ENCODE measurements around the gene AFM.

The AFM gene

GRCh38 chr4:73439991-73440390, 41.6 kb upstream of the AFM start:
- H3K4me3 ChIP-seq (ENCODE audit: low read length), result no peak overlapping the region
- H3K27ac ChIP-seq (ENCODE audit: low read length), result no peak overlapping the region

GRCh38 chr4:73440653-73441052, 40.9 kb upstream of the AFM start:
- Histone ChIP-seq H3K9ac (ENCODE audit: low read length) (no peak overlapping the region), H3K27ac (ENCODE audit: low read length) (no peak overlapping the region), H3K27me3 (ENCODE audit: control insufficient read depth, insufficient read depth, low read length) (no peaks in the 10 kb centered on the region), H3K4me3 (ENCODE audit: low read length) (no peak overlapping the region), H3K9me3 (ENCODE audit: control insufficient read depth, low read depth, low read length) (no peaks in the 10 kb centered on the region), H3K36me3 (ENCODE audit: control insufficient read depth, low read depth, low read length) (no peaks in the 10 kb centered on the region), H3K4me1 (ENCODE audit: control insufficient read depth, low read depth, low read length) (no peaks in the 10 kb centered on the region)

More at GRCh38 chr4:73439991-73440390, 41.6 kb upstream of the AFM start:
- H3K9ac ChIP-seq (ENCODE audit: low read length), result no peak overlapping the region
- H3K36me3 ChIP-seq (ENCODE audit: control insufficient read depth, low read depth, low read length), result no peaks in the 10 kb centered on the region
- H3K27me3 ChIP-seq (ENCODE audit: control insufficient read depth, insufficient read depth, low read length), result no peaks in the 10 kb centered on the region
- no peaks in the 10 kb centered on the region for H3K4me1 ChIP-seq (ENCODE audit: control insufficient read depth, low read depth, low read length)
- H3K9me3 ChIP-seq (ENCODE audit: control insufficient read depth, low read depth, low read length), result no peaks in the 10 kb centered on the region

GRCh38 chr4:73442275-73442674, 39.3 kb upstream of the AFM start:
- H3K4me1 ChIP-seq (ENCODE audit: control insufficient read depth, low read depth, low read length), result no peaks in the 10 kb centered on the region
- no peak overlapping the region for H3K4me3 ChIP-seq (ENCODE audit: low read length)
- H3K9ac ChIP-seq (ENCODE audit: low read length), result no peak overlapping the region
- no peaks in the 10 kb centered on the region for H3K9me3 ChIP-seq (ENCODE audit: control insufficient read depth, low read depth, low read length)
- H3K27me3 ChIP-seq (ENCODE audit: control insufficient read depth, insufficient read depth, low read length), result no peaks in the 10 kb centered on the region
- H3K36me3 ChIP-seq (ENCODE audit: control insufficient read depth, low read depth, low read length), result no peaks in the 10 kb centered on the region
- no peak overlapping the region for H3K27ac ChIP-seq (ENCODE audit: low read length)

- no peaks in the 10 kb centered on the region for H3K36me3 ChIP-seq (ENCODE audit: control insufficient read depth, low read depth, low read length)
- H3K4me3 ChIP-seq (ENCODE audit: low read length), result no peak overlapping the region
- H3K9ac ChIP-seq (ENCODE audit: low read length), result no peak overlapping the region
- no peaks in the 10 kb centered on the region for H3K27me3 ChIP-seq (ENCODE audit: control insufficient read depth, insufficient read depth, low read length)
- no peaks in the 10 kb centered on the region for H3K4me1 ChIP-seq (ENCODE audit: control insufficient read depth, low read depth, low read length)
- no peaks in the 10 kb centered on the region for H3K9me3 ChIP-seq (ENCODE audit: control insufficient read depth, low read depth, low read length)
- H3K27ac ChIP-seq (ENCODE audit: low read length), result no peak overlapping the region
Observed at GRCh38 chr4:73443224-73443623, 38.3 kb upstream of the AFM start.

GRCh38 chr4:73445383-73446335, 35.9 kb upstream of the AFM start:
- no peaks in the 10 kb centered on the region for H3K36me3 ChIP-seq (ENCODE audit: control insufficient read depth, low read depth, low read length)
- no peaks in the 10 kb centered on the region for H3K9me3 ChIP-seq (ENCODE audit: control insufficient read depth, low read depth, low read length)
- no peak overlapping the region for H3K4me3 ChIP-seq (ENCODE audit: low read length)
- no peak overlapping the region for H3K27ac ChIP-seq (ENCODE audit: low read length)
- H3K9ac ChIP-seq (ENCODE audit: low read length), result no peak overlapping the region
- peaks cover 18% of the 10 kb centered on the region for H3K4me1 ChIP-seq (ENCODE audit: control insufficient read depth, low read depth, low read length)
- H3K27me3 ChIP-seq (ENCODE audit: control insufficient read depth, insufficient read depth, low read length), result peaks cover 10% of the 10 kb centered on the region

- H3K9me3 ChIP-seq (ENCODE audit: control insufficient read depth, low read depth, low read length), result no peaks in the 10 kb centered on the region
- H3K4me1 ChIP-seq (ENCODE audit: control insufficient read depth, low read depth, low read length), result peaks cover 26% of the 10 kb centered on the region
- H3K36me3 ChIP-seq (ENCODE audit: control insufficient read depth, low read depth, low read length), result no peaks in the 10 kb centered on the region
- H3K27me3 ChIP-seq (ENCODE audit: control insufficient read depth, insufficient read depth, low read length), result peaks cover 10% of the 10 kb centered on the region
- no peak overlapping the region for H3K4me3 ChIP-seq (ENCODE audit: low read length)
- H3K27ac ChIP-seq (ENCODE audit: low read length), result no peak overlapping the region
- H3K9ac ChIP-seq (ENCODE audit: low read length), result no peak overlapping the region
Observed at GRCh38 chr4:73446336-73446938, 35.1 kb upstream of the AFM start.

- Histone ChIP-seq H3K27ac (ENCODE audit: low read length) (no peak overlapping the region), H3K36me3 (ENCODE audit: control insufficient read depth, low read depth, low read length) (no peaks in the 10 kb centered on the region), H3K9me3 (ENCODE audit: control insufficient read depth, low read depth, low read length) (no peaks in the 10 kb centered on the region), H3K4me1 (ENCODE audit: control insufficient read depth, low read depth, low read length) (peaks cover 38% of the 10 kb centered on the region), H3K27me3 (ENCODE audit: control insufficient read depth, insufficient read depth, low read length) (peaks cover 19% of the 10 kb centered on the region), H3K9ac (ENCODE audit: low read length) (no peak overlapping the region), H3K4me3 (ENCODE audit: low read length) (no peak overlapping the region)
Observed at GRCh38 chr4:73447671-73448070, 33.9 kb upstream of the AFM start.

- H3K9me3 ChIP-seq (ENCODE audit: control insufficient read depth, low read depth, low read length), result no peaks in the 10 kb centered on the region
- H3K4me3 ChIP-seq (ENCODE audit: low read length), result no peak overlapping the region
- no peak overlapping the region for H3K9ac ChIP-seq (ENCODE audit: low read length)
- H3K27ac ChIP-seq (ENCODE audit: low read length), result no peak overlapping the region
- no peaks in the 10 kb centered on the region for H3K36me3 ChIP-seq (ENCODE audit: control insufficient read depth, low read depth, low read length)
- H3K4me1 ChIP-seq (ENCODE audit: control insufficient read depth, low read depth, low read length), result peaks cover 48% of the 10 kb centered on the region
- H3K27me3 ChIP-seq (ENCODE audit: control insufficient read depth, insufficient read depth, low read length), result peaks cover 19% of the 10 kb centered on the region
Observed at GRCh38 chr4:73448448-73449203, 32.9 kb upstream of the AFM start.

GRCh38 chr4:73450398-73451004, 31.0 kb upstream of the AFM start:
- Histone ChIP-seq H3K36me3 (ENCODE audit: control insufficient read depth, low read depth, low read length) (no peaks in the 10 kb centered on the region), H3K4me3 (ENCODE audit: low read length) (no peak overlapping the region), H3K4me1 (ENCODE audit: control insufficient read depth, low read depth, low read length) (peaks cover 54% of the 10 kb centered on the region), H3K27me3 (ENCODE audit: control insufficient read depth, insufficient read depth, low read length) (peaks cover 19% of the 10 kb centered on the region), H3K9ac (ENCODE audit: low read length) (peak overlapping the region; percentile 9), H3K27ac (ENCODE audit: low read length) (no peak overlapping the region), H3K9me3 (ENCODE audit: control insufficient read depth, low read depth, low read length) (no peaks in the 10 kb centered on the region)

GRCh38 chr4:73451404-73451803, 30.1 kb upstream of the AFM start:
- Histone ChIP-seq H3K27ac (ENCODE audit: low read length) (no peak overlapping the region), H3K9ac (ENCODE audit: low read length) (no peak overlapping the region)

More at GRCh38 chr4:73451404-73451803, 30.1 kb upstream of the AFM start:
- Histone ChIP-seq H3K27me3 (ENCODE audit: control insufficient read depth, insufficient read depth, low read length) (peaks cover 19% of the 10 kb centered on the region), H3K4me3 (ENCODE audit: low read length) (peak overlapping the region; percentile 2), H3K4me1 (ENCODE audit: control insufficient read depth, low read depth, low read length) (peaks cover 54% of the 10 kb centered on the region), H3K9me3 (ENCODE audit: control insufficient read depth, low read depth, low read length) (no peaks in the 10 kb centered on the region), H3K36me3 (ENCODE audit: control insufficient read depth, low read depth, low read length) (no peaks in the 10 kb centered on the region)
